Muscle of leg (tissue), 11 donors: ENCODE measurements around the gene CAPS. TPM values are rescaled to one million over a fixed set of nuclear protein-coding genes. Genes with fewer than 3 reads are reported as not detected.

ENCODE experiments used
- DNase-seq: peaks from one replicate; pipeline ENCODE4 v3.0.0; 2013
- H3K27ac ChIP-seq: one replicate; pipeline ENCODE4 v1.5.1; 2013; ENCODE audit warnings: mild to moderate bottlenecking, low read length, control low read depth
- H3K27me3 ChIP-seq: one replicate; pipeline ENCODE4 v1.6.1; 2013; ENCODE audit warnings: low read length; ENCODE audit not compliant: control insufficient read depth, insufficient read depth
- H3K36me3 ChIP-seq: one replicate; pipeline ENCODE4 v1.6.1; 2013; ENCODE audit warnings: low read length; ENCODE audit not compliant: control insufficient read depth, insufficient read depth
- H3K4me1 ChIP-seq: one replicate; pipeline ENCODE4 v1.6.1; 2013; ENCODE audit warnings: low read length; ENCODE audit not compliant: control insufficient read depth, insufficient read depth
- H3K4me3 ChIP-seq: one replicate; pipeline ENCODE4 v1.5.1; 2013; ENCODE audit warnings: low read length, control low read depth
- H3K9me3 ChIP-seq: replicated peaks from 2 replicates; pipeline ENCODE4 v1.6.1; 2013; ENCODE audit warnings: low read depth, low read length; ENCODE audit not compliant: control insufficient read depth
- WGBS: methylation state at CpG from one replicate; pipeline ENCODE4 v1.1.5; 2013; ENCODE audit warnings: missing lambda C conversion rate; ENCODE audit not compliant: insufficient coverage; 5-methylcytosine and 5-hydroxymethylcytosine counted together
- polyA plus RNA-seq, 8 donors: library from polyadenylated mRNA; unstranded; fragments of 120-200 nt; gene quantifications; one replicate each; pipeline versions ENCODE4 v1.2.1 to v1.2.3, GENCODE V29; 2013; ENCODE audit warnings: inconsistent platforms in 1 of 8, low replicate concordance in 1 of 8; ENCODE audit not compliant: insufficient read length in 8 of 8, insufficient read depth in 1 of 8
- total RNA-seq: library from RNA; stranded (reverse); fragments of 120-200 nt; gene quantifications from one replicate; pipeline ENCODE4 v1.2.4, GENCODE V29; 2013

Gene CAPS
- total and polyA plus RNA-seq, 9 donors: 3.9 to 10.1 (median 6.3) TPM

DNA sequence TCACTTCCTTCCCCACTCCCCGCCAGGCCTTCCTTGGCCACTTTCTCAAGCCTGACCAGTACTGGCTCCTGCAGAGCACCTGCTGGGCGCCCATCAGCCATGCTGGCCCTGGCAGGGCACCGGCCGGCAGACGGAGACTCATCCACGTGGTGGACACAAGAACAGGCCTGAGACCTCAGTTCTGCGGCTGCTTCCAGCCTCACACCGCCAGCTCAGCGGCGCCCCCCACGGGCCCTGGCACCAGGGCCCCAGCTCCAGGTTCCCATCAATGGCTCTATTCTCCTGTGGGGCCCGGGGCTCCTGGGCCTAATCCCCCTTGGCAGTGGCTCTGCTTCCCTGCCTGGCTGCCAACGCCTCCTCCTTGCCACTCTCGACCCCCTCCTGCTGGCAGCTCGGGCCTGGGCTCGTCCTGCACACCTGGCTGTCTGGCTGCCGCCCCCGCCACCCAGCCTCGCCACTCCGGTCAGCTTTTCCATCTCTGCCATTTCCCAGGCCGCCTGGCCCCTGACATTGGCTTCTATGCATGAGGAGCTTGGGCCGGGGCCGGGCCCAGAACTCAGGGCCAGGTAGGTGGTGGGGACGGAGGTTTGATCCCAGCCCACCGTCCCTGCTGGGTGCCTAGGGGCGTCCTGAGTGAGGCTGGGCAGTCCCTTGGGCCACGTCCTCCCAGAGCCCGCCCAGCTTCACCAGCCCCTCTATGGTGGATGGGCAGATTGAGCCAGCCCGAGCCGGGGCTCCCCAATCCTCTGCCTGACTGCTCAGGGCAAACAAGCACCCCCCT is 16.7 kb upstream of the CAPS start:
- peaks cover 32% of the 10 kb centered on the region for H3K4me1 ChIP-seq
- no peaks in the 10 kb centered on the region for H3K9me3 ChIP-seq
- 80% methylated on average over 21 of the region's 30 CpGs for WGBS
- H3K27ac ChIP-seq: no peak overlapping the region
- no peak for DNase-seq
- peaks cover 1% of the 10 kb centered on the region for H3K27me3 ChIP-seq
- no peak overlapping the region for H3K4me3 ChIP-seq
- H3K36me3 ChIP-seq: peaks cover 43% of the 10 kb centered on the region

DNA sequence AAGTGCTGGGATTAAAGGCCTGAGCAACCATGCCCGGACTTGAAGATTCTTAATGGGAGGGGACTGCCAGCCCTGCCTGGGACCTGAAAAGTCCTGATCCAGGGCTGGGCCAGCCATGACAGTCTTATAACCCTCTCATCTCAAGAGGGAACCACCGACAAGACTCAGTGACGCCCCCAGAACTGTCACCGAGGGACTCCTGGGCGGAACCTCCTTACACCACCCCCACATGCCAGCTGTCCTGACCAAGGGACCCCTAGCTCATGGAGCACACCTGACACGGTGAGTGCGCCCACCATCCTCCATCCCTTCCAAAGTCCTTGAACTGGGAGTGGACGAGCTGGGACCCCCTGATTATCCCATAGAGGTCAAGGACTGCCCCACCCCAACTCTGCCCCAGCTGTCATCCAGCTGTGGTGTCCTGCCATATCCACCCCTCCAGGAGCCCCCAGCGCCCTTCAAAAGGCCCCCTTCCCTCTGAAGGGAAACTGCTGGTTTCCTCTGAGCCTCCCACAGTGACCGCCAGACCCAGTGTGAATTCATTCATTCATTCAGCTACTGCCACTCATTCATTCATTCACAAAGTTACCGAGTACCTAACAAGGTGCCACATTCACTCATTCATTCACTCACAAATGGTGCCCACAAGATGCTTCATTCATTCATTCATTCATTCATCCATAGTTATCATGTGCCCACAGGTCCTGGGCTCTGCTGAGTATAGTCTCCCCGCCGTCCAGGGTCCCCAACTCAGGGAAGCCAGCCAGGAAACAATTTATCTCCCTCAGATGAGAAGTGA is 14.1 kb upstream of the CAPS start:
- 91% methylated on average over 12 of the region's 13 CpGs for WGBS
- Histone ChIP-seq H3K4me3 (no peak overlapping the region), H3K4me1 (peaks cover 16% of the 10 kb centered on the region), H3K9me3 (no peaks in the 10 kb centered on the region), H3K27me3 (no peaks in the 10 kb centered on the region), H3K27ac (no peak overlapping the region), H3K36me3 (peaks cover 33% of the 10 kb centered on the region)
- DNase-seq: no peak

DNA sequence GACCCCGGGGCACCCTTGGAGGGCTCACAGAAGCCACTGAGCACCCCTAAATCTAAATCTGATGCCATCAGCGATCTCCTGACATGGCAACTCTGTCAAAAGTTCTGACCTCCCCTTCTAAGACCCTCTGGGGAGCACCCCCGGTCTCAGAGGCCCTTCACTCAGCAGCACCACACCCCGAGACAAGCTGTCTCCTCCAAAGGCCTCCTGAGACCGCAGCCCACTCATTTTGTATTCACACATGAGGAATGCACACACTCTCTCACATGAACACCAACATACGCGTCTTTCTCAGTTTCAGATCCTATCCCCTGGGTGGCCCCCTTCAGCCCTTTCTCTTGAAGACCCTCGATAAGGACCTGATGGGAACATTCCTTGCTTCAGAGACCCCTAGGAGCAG is 13.1 kb upstream of the CAPS start:
- WGBS: 77% methylated on average over 5 of the region's 8 CpGs
- Histone ChIP-seq H3K4me3 (no peak overlapping the region), H3K4me1 (peaks cover 20% of the 10 kb centered on the region), H3K27ac (no peak overlapping the region), H3K27me3 (no peaks in the 10 kb centered on the region), H3K9me3 (no peaks in the 10 kb centered on the region), H3K36me3 (peaks cover 23% of the 10 kb centered on the region)
- no peak for DNase-seq

DNA sequence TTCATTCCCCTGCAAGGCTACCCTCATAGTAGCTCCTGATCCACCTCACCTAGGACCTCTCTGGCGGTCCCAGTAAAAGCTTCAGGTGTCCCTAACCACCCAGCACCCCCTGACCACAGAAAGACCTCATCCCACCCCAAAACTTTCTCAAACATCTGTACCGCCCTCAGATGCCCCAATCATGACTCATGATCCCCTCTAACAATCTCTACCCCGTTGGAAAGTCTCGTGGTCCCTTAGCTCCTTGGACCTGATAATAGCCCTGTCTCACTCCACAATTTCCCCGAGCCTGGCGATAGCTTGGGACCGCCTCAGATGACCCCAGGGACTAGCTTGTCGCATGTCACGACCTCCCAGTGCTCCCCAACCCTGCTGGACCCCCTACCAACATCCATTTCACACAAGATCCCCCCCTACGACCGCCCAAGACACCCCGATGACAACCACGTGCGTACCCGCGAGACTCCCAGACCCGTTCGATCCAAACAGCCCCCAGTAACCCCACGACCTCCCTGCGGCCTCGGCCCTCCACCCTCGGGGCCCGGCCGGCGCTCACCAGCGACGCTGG is 10.9 kb upstream of the CAPS start:
- Histone ChIP-seq H3K9me3 (no peaks in the 10 kb centered on the region), H3K27me3 (no peaks in the 10 kb centered on the region), H3K36me3 (peaks cover 12% of the 10 kb centered on the region), H3K27ac (peak overlapping the region; percentile 98), H3K4me1 (peaks cover 19% of the 10 kb centered on the region), H3K4me3 (peak overlapping the region; percentile 100)
- DNase-seq: no peak
- under 1% methylated on average over 22 of the region's 27 CpGs for WGBS

DNA sequence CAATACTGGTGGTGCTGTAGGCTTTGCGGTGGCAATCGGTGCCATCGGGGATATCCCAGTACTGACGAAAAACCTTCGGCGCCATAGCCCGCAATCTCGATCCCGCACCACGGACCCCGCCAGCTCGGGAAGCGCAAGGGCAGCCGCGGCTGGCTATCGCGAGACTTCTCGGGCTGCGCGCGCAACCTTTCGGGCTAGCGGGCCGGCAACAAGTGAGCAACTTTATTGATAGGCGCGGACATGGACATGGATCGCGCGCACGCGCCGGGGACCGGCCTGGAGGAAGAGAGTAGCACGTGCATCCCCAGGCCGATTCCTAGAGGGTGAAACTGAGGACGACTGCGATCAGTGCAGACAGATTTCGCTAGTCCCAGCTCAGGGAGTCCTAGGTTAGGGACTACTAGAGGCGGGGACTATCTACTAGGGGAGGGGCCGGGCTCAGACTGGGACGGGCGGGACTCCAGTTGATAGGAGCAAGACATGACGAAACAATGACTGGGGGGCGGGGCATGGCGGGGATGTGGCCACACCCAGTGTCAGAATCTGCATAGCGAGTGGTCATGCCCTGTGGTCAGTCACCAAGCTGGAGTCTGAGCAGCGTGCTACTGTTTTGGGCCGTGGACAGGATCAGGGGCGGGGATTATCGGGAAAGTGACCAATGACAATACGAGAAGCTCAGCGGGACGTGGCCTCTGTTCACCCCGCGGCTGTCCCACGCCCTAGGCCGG is 10.3 kb upstream of the CAPS start, which contains the start of gene NDUFA11:
NDUFA11 (minus strand) TSS at position 167 of the 728 bp plus-strand sequence; CDS start at position 85, 82 bp downstream.
- peak; percentile 98 for DNase-seq
- Histone ChIP-seq H3K27me3 (no peaks in the 10 kb centered on the region), H3K4me3 (peak within 1 kb of the TSS; percentile 100), H3K27ac (peak within 1 kb of the TSS; percentile 98), H3K4me1 (peaks cover 17% of the 10 kb centered on the region), H3K36me3 (peaks cover 10% of the 10 kb centered on the region), H3K9me3 (no peaks in the 10 kb centered on the region)
- WGBS: under 1% methylated on average over 57 of the region's 57 CpGs

DNA sequence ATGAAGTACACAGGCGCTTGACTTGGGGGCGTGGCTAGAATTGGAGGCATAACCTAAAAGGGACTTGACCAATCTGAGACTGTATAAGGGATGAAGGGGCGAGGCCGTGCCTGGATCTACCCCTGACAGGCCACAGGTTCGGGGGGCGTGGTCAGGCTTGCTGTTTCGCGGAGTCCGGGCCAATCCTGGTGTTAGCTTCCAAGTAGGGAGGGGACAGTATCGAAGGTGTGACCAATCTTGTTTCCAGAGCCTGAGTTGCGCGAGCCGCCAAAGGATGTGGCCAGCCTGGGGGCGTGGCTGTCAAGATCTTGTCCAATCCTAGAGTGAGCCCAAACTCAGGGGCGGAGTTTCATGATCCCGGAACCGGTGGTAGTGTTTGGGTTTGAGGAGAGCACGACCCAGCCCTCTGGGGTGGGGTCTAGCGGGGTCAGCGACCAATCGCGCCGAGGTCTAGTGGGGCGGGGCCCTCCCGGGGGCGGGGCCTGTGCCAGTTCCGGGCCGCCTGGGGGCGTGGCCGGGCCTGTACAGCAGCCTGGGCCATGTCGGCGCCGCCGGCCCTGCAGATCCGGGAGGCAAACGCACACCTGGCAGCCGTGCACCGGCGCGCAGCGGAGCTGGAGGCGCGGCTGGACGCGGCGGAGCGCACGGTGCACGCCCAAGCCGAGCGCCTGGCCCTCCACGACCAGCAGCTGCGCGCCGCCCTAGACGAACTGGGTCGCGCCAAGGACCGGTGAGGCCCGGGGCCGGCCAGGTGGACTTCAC is 9.5 kb upstream of the CAPS start, which contains the start of gene VMAC:
VMAC (plus strand) TSS at position 521 of the 762 bp plus-strand sequence; CDS start at position 540, 19 bp downstream.
- Histone ChIP-seq H3K27me3 (no peaks in the 10 kb centered on the region), H3K4me3 (peak within 1 kb of the TSS; percentile 100), H3K36me3 (peaks cover 11% of the 10 kb centered on the region), H3K9me3 (no peaks in the 10 kb centered on the region), H3K27ac (peak within 1 kb of the TSS; percentile 98), H3K4me1 (peaks cover 17% of the 10 kb centered on the region)
- peak; percentile 100 for DNase-seq
- WGBS: under 1% methylated on average over 61 of the region's 61 CpGs

DNA sequence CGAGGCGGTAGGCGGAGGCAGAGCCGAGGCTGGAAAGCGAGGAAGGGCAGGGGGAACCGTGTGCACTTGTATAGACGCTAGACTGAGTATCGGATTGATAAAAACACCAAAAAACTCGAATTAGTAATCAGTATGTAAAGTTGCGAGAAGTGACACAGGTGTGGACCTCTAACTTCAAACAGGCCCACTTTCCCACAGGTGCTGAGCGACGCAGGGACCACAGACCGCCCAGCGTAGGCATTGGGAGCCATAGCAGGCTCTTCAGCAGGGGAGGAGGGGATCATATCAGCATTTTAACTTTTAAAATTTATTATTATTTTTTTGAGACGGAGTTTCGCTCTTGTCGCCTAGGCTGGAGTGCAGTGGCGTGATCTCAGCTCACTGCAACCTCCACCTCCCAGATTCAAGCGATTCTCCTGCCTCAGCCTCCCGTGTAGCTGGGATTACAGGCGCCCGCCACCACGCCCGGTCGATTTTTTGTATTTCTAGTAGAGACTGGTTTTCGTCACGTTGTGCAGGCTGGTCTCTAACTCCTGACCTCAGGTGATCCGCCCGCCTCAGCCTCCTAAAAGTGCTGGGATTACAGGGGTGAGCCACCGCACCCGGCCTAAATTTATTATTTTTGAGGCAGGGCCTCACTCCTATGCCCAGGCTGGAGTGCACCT is 8.8 kb upstream of the CAPS start:
- Histone ChIP-seq H3K27me3 (no peaks in the 10 kb centered on the region), H3K27ac (peak overlapping the region; percentile 64), H3K4me3 (peak overlapping the region; percentile 58), H3K9me3 (no peaks in the 10 kb centered on the region), H3K4me1 (peaks cover 17% of the 10 kb centered on the region), H3K36me3 (peaks cover 13% of the 10 kb centered on the region)
- WGBS: 54% methylated on average over 14 of the region's 31 CpGs
- DNase-seq: no peak

DNA sequence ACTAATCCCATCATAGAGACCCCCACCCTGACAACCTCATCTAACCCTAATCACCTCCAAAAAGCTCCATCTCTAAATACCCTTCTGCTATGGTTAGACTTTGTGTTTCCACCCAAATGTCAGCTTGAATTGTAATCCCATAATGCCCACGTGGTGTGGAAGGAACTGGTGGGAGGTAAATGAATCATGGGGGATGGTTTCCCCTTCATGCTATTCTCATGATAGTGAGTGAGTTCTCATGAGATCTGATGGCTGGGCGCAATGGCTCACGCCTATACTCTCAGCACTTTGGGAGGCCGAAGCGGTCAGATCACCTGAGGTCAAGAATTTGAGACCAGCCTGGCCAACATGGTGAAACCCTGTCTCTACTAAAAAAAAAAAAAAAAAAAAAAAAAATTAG is 6.8 kb upstream of the CAPS start:
- DNase-seq: no peak
- Histone ChIP-seq H3K36me3 (peaks cover 6% of the 10 kb centered on the region), H3K4me3 (no peak overlapping the region), H3K9me3 (no peaks in the 10 kb centered on the region), H3K27me3 (no peaks in the 10 kb centered on the region), H3K27ac (no peak overlapping the region), H3K4me1 (peaks cover 17% of the 10 kb centered on the region)
- 50% methylated on average over 1 of the region's 5 CpGs for WGBS
